HG03039 (cell line): ENCODE data around the gene BRMS1.

Source experiments
- ATAC-seq: cut with Tn5 transposase; IDR thresholded peaks from one replicate; pipeline ENCODE4 v1.9.1; 2021; ENCODE audit warnings: mild to moderate bottlenecking, moderate library complexity; ENCODE audit not compliant: unreplicated experiment

Gene BRMS1

DNA sequence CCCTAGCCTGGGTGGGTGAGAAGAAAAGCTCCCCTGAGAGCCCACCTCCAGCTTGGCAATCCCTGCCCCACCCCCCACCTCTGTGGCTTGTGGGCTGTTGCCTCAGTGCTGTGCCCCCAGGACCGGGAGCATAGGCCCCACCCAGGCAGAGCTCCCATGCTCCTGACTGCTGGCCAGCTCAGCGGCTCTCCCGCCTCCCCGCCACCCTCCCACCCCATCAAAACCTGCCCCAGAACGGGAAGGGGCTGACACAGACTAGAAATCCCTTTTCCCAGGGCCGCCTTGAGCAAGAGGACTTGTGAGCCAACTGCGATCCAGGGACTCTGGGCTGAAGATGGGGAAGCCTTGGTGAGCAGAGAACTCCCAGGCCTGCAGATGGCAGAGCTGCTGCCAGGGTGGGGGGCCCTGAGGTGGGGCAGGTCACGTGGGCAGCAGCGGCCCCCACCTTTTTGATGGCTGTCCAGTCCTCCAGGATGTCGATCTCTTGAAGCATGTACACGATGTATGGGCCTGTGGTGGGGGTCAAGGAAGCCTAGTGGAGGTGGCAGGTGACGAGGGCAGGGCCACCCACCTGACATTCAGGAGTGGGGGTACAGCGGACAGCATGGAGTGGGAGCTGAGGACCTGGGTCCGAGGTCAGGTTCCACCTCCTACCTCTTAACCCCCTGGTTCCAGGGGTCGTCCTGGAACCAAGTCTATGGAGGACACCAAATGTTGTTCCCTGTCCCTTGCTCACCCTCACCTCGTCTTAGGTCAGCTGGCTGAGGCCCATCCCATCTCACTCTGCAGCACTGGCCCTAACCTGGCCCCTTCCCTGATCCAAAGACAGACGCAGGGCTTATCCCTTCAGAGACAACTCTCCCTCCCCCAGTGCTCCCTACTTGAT, 6.4 kb downstream of the BRMS1 start:
- no peak for ATAC-seq

DNA sequence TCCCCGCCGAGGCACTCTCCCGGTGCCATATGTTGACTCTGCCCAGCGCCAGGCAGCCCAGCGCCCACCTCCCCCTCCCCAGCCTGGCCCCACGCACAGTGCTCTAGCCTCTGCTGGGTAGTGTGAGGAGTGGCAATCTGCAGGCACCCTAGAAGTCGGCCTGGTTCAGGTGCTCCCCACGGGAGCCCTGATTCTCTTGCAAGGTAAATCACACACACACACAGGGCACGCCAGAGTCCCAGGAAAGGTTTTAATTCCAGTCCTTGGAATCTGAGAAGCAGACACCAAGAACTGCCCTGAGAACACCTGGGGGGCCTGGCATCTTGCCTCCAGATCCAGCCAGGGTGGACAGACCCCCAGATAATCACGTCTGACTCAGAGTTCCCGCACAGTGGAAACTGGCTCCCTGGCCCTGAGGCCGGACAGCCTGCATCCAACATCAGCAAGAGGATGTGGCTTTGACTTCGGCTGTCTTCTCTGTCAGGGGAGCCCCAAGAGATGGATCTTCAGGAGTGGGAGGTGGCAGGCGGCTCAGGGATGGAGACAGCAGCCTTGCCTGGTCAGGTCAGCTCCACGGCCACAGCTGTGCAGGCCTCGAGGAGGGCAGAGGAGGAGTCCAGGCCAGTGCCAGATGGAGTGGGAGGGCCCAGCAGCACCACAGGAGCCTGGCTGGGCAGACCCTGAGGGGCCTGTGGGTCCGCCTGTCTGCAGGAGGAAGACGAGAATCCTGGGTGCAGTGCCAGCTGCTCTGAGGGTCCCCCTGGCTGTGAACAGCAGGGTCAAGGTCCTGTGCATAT, 7.6 kb downstream of the BRMS1 start:
- ATAC-seq, result peak; percentile 5

DNA sequence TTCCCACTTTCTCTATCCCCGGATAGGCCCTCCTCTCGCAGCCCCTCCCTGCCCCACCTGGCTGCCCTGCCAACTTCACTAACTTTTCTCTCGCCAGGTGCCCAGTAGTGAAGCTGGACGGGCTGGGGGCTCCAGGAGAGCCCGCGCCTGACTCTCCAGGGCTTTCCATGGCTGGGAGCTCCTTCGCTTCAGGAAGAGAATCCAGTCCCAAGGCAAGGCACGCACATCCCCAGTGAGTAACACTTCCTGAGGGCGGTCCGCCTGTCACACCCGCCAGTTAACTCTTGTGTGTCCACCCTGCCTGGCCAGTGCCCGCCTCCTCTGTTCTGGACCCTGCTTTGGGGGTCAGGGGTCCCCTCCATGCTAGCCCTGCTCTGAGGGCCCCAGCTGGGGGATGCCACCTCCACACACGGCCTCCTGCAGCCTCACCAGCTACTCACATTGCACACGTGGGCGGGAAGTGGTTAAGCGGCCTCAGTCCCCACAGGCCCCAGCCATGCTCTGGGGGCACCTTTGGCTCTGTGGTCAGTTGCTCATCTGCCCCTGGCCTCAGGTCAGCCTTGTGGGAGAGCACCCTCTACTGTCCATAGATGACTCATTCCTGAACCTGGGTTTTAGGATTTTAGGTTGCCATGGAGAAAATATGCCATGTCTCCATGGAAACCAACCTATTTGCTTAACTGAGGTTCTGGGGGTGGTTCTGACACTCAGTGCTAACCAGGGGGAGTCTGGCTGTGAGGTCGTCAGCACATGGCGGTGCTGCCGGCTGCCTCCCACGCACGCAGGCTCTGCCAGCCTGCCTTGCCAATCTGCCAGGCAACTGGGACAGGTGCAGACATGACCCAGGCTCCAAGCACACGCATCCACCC, 8.4 kb downstream of the BRMS1 start, which contains the start of gene RIN1:
TSS of gene RIN1 (minus strand) at position 201 of the 869 bp plus-strand sequence. CDS start at position 169, 32 bp downstream.
- ATAC-seq, result peak; percentile 39

- no peak for ATAC-seq
Observed at GRCh38 chr11:66335531-66336233, 9.2 kb downstream of the BRMS1 start.

DNA sequence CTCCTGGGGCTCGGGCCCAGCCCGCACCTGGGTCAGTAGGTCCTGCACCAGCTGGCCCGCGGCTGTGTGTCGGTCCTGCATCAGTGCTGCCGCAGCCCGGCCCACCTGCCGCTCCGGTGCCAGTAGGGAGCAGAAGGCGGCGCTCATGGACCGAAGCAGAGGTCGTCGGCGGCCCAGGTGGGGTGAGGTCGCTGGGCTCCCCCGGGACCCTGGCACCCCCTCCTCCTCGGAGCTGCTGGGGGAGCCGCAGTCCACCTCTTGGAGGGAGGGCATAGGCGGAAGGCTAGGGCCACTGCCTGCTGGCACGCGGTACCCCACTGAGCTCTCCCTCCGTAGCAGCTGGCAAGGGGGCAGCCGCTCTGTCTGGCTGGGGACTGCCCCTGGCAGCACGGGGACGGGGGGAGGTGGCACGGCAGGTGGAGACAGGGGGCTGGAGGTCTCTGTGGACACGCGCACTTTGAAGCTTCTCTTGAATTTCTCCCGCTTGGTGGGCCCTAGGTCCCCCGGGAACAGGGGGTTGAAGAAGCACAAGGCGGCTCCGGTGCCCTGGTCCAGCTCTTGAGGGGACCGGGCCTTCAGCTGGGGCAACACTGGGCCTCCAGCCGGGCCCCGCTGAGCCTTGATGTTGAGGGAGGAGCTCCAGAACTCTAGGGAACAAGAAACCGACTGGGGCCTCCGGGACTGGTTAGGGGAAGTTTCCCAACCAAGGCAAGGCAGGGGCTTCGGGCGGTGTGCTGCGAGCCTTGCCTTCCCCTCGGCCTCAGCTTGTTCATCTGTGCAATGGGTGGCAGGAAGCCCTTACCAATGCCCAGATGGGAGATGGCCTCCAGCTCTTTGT, 10.1 kb downstream of the BRMS1 start:
- no peak for ATAC-seq

DNA sequence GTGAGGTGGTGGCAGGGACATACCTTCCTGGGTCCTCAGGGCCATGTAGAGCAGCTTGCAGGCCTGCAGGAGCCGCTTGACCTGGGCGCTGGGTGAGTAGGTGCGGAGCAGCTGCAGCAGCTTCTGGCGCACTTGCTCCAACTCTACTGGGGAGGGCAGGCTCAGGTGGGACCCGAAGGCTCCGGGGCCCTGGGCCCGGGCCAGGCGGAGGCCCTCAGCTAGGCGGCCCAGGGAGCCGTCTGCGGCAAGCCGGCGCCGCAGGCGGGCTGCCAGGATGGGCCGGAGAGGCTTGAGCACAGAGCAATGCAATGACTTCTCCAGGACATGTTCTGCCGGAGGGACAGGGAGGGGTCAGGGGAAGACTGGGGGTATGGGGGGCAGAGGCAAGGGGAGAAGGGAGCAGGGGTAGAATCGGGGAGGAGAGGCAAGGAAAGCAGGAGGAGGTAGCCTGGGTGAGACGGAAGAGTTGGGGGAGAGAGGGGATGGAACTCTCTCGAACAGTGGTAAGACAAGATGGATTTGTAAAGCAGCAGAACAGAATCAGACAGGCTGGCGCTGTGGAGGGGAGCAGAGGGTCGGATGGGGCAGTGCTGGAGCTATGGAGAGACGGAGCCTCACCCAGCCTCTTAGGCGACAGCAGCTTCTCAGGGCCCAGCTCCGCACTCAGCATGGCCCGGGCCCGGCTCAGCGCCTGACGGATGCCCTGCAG, 10.9 kb downstream of the BRMS1 start:
- no peak for ATAC-seq

DNA sequence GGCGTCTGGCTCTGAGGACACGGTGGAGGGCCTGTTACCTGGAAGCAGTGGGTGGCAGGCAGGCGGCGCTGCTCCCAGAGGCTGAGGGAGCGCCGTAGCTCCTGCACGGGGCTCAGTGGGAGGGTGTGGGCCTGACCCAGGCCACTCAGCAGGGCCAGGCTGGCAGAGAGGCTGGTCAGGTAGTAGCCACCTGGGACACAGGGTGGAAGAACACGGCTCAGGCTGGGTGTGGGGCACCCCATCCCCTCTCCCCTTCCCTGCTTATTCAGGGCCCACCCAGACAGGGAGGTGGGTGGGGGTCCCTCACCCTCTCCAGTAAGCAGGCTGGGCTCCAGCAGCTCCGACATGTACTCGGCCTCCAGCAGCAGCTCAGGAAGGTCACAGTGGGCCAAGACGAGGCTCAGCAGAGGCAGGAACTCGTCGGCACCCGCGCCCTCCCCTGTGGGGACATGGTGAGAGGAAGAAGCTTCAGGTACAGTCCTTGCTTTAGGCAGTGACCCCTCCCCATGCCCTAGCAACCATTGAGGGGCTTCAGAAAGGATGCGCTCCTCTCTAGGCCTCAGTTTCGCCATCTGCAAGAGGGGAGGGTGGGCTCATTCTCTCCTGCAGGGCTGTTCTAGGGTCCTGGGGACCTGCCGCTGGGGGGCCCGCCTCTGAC, 11.6 kb downstream of the BRMS1 start:
- no peak for ATAC-seq

DNA sequence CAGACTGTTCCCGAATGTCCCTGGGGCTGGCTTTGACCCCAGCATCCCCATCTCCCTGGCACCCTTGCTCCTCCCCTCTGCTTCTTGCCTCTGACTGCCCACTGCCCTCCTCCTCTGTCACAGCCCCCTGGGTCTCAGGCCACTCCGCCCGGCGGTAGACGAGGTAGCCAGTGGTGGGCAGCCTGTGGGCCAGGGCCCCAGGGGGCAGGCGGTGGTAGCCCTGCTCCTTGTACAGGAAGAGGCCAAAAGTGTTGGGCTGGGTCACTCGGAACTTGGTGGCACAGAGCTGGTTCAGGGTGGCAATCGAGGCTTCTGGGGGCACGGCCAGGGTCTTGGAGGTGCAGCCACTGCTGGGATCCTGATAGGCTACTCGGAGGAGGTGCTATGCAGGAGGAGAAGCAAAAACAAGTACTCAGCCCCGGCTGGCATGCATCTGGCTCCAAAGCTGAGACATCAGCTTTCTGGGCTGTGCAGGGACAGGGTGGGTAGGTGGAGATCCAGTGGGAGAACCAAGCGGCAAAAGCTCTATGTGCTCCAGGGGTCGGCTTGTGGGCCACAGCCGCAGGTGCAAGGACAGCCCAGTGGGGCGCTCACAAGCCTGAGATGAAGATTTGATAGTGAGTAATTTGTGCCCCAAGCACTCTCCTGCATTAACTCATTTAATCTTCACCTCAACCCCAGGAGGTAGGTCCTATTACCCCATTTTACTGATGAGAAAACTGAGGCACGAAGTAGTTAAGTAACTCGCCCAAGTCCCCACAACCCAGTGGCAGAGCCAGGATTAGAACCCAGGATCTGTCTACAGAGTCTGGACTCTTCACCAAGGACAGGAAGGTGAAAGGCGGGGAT, 12.3 kb downstream of the BRMS1 start:
- no peak for ATAC-seq

DNA sequence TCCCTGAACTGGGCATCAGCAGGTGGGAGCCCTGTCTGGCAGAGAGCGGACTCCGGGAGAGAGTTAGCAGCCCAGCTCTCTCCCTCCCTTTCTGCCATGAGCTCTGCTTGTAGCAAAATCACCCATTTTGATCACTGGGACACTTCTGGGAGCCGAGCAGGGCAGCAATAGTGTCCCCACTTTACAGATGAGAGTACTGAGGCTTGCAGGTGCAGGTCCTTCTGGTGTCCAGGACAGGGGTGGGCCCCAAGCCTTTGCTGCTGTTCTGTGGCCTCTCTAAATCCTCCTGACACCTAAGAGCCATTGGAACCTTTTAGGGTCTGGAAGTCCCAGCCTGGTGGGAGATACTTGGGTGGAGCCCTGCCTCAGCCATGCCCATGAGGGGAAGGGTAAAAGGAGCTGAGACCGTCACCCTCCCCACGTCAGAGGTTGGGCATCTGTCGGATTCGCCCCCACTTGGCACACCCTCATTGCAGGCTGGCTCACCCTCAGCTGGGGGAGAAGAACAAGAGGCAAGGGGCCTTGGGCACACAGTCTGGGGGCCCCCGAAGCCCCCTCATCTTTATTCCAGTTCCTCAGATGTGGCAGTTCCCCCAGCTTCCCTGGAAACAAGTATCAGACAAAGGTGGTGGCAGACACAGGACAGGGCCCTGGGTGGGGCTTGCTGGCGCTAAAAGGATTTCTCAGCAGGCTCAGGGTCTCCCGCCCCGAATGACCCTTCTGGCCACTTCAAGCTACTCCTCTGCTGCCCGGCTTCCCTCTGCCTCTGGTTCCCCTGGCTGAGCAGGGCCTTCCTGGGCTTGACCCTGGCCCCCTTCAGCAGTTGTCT, 13.1 kb downstream of the BRMS1 start:
- no peak for ATAC-seq

GRCh38 chr11:66330931-66331330, 14.0 kb downstream of the BRMS1 start:
- ATAC-seq, result no peak

DNA sequence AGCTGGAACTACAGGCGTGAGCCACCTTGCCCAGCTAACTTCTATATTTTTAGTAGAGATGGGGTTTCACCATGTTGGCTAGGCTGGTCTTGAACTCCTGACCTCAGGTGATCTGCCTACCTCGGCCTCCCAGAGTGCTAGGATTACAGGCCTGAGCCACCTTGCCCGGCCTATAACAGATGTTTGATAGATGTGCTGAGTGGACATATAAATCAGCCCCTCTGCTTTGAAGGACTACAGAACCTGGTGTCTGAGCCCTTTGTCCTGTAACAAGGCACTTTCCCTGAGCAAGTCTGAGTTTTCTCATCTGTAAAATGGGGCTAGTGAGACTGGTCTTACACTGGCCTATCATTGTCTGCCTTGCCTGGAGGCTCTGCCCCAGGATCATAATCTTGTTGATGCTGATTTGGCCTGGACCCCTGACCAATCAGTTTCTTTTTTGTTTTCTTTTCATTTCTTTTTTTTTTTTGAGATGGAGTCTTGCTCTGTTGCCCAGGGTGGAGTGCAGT, 15.7 kb downstream of the BRMS1 start:
- ATAC-seq, result no peak

DNA sequence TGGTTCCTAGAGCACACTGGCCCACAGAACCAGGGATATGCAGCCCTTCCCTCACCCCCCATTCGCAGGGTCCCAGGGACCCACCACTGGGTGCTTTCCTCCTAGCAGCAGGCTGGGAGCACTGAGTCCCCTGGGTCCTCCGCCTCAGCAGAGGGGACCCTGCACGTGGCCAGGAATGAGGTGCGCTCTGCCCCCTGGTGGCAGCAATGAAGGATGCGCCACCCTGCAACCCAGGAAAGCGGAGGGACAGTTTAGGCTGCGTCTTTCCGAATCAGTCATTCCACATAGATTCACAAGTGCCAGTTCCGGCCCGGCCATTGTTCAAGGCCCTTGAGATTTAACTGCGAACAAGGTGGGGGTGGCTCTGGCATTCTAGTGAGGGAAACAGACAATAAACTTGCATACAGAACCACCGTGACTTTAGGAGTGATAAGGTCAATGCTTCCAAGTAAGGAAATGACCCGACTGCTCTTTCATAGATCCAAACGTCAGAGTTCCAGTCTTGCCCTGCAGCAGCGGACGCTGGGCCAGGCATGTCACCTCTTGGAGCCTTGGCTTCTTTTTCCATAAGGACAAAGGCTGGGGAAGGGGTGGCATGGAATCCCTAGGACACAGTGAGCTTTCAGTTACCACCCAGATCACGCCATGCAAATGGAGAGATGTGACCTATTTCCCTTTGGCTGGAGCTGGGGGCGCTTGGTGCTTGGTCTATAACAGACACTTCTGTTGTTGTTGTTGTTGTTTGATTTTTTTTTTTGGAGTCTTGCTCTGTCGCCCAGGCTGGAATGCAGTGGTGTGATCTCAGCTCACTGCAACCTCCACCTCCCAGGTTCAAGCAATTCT, 16.4 kb downstream of the BRMS1 start:
- no peak for ATAC-seq

DNA sequence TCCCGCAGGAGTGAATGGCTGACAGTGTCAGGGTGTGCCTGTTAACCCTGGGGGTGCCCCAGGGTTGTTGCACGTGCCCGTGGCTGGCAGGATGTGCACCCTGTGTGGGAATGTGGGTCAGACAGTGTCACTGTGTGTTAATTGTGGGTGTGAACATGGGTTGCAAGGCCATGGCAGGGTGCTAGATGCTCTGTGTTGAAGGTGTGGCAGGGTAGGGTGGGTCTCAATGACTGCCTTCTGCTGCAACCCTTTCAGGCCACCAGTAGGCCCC, 16.9 kb downstream of the BRMS1 start:
- ATAC-seq, result no peak

DNA sequence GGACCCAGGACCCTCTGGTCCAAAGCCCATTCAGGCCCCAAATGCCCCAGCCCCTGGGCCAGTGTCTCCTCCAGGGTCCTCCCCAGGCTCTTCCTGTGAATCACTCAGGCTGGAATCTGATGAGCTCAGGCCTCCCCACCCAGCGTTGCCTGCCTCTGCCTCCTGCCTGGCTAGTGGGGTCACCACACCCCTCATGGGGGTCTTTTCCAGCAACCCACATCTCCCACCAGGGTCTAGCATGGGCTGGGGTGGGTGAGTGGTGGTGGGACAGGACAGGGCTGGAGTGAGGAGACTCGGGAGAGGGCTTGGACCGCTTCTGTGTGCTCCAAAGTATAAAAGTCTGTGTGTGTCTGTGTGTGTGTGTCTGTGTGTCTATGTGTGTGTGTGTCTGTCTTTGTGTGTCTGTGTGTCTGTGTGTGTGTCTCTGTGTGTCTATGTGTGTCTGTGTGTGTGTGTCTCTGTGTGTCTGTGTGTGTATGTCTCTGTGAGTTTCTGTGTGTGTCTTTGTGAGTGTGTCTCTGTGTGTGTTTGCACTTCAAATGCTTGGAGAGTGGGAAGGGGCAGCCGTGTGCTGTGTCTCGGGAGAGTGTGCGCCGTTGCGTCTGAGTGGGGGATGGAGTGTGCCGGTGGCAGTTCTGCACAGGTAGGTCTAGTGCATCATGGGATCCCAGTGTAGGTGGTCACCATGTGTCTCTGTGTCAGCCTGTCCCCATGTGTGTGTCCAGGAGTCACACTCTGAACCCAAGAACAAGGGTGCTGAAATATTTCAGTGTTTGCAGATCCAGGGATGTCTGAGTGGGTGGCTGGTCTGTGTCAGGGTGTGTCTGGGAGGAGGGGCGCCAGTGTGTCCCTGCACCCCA, 17.5 kb downstream of the BRMS1 start:
- ATAC-seq, result no peak
